HG03575 (cell line): ENCODE results near the gene LENG1.

Source experiments
- ATAC-seq: cut with Tn5 transposase; IDR thresholded peaks from one replicate; pipeline ENCODE4 v1.9.1; 2021; ENCODE audit not compliant: unreplicated experiment, insufficient number of reproducible peaks, low FRiP score; ENCODE audit errors: extremely low read depth

The LENG1 gene

DNA sequence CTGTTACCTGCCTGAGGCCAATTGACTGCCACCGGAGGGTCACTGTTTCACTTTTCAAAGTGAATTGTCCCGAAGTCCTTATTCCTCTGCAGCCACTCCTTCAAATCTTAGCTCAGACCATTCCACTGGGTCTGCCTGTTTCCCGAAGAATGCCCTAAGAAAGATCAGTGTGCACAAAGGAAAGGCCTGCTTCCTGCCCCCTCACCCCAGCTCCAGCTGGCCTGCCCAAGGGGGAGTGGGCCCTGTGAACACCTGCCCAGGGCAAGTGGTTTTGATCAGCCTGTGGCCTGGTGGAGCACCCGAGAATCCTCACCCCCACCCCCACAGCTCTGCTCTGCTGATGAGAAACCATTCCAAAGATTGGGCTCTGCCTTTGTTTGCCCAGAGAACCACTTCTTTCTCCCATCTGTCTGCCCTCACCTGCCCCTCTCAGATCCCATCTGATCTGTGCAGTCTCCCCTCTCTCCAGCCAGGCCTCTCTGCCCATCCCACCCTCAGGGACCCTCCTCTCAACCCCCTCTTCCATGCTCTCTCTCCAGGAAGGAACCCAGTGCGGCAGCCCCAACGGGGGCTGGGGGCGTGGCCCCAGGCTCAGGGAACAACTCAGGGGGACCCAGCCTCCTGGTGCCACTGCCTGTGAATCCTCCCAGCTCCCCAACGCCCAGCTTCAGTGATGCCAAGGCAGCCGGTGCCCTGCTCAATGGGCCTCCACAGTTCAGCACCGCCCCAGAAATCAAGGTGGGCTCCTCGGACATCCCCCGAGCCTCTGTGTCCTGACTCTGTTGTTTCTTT lies 10.3 kb downstream of the LENG1 start:
- ATAC-seq, result no peak

DNA sequence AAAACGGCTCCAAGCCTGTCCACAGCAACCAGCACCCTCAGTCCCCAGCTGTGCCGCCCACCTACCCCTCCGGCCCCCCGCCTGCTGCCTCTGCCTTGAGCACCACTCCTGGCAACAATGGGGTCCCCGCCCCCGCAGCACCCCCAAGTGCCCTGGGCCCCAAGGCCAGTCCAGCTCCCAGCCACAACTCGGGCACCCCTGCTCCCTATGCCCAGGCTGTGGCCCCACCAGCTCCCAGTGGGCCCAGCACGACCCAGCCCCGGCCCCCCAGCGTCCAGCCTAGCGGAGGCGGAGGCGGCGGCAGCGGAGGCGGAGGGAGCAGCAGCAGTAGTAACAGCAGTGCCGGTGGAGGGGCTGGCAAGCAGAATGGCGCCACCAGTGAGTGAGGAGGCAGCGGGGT lies 11.4 kb downstream of the LENG1 start:
- ATAC-seq, result no peak

DNA sequence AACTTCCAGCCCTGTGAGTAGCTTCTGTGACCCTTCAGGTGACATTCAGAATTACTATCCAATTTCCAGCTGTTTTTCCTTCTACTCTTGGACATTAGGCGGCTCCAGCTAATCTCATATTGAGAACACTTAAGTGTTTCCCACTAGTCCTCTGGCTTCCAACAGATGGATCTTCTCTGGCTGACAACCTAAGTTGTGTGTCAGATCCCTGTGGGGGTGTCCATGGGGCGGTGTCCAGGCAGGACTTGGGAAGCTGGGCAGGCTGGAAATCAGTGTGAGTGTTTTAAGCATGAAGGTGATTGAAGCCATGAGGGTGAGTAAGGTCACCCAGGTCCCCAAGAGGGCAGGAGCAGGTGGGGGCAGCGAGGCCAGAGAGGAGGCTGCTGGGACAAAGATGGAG lies 11.8 kb downstream of the LENG1 start:
- ATAC-seq, result no peak

DNA sequence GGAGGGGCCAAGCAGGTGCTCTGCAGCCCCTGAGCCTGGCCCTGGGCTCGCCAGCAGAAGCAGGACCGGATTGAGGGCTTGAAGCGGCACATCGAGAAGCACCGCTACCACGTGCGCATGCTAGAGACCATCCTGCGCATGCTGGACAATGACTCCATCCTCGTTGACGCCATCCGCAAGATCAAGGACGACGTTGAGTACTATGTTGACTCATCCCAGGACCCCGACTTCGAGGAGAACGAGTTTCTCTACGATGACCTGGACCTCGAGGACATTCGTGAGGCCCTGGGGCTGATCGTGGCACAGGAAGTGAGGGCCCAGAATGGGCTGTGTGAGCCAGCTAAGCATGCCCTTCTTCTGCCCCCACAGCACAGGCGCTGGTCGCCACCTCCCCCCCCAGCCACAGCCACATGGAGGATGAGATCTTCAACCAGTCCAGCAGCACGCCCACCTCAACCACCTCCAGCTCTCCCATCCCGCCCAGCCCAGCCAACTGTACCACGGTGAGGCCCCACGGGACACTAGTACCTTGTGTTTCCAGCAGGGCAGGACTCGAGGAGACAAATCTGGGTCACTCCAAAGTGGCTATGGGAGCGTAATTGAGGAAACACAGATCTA lies 13.9 kb downstream of the LENG1 start:
- no peak for ATAC-seq

DNA sequence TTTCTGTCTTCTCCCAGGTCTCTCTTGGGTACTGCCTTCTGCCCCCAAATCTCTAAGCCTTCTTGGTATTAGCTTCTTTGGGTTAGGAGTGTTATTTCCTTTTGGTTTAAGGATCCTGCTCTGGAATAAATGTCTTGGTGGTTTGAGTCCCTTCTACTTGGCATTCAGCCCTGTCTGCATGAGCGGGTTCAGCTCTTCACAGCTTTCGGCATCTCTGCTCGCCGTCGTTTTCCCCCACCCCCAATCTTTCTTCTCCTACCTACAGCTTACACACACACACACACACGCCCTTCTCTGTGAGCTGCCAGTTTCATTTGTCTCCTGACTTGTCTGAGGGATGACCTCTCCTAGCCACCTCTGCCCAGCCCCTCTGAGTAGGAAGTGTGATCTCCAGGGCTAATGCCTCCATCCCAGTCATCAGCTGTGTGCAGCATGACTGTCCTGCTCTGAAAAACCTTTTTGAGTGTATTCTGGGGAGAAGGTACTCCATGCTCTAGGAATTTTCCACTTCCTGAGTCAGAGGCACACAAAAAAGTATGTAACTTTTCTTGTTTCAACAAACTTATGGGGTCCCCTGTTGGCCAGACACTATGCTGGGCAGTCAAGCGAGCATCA lies 17.2 kb downstream of the LENG1 start:
- ATAC-seq, result no peak

DNA sequence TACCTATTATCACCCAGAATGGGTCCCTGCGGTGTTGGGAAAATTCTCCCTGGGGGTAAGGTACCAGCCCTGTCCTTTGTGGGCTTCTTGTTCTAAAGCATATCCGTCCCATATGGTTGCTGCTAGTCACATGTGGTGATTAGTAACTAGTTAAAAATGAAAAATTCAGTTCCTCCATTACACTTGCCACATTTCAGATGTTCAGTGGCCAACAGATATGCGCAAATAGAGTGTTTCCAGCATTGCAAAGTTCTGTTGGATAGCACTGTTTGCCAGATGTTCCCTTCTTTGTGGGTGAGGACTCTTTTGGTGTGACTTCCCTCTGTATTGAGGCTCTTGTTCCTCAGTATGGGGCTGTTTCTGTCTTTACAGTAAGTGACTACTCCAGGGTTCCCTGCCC lies 18.2 kb downstream of the LENG1 start:
- no peak for ATAC-seq

DNA sequence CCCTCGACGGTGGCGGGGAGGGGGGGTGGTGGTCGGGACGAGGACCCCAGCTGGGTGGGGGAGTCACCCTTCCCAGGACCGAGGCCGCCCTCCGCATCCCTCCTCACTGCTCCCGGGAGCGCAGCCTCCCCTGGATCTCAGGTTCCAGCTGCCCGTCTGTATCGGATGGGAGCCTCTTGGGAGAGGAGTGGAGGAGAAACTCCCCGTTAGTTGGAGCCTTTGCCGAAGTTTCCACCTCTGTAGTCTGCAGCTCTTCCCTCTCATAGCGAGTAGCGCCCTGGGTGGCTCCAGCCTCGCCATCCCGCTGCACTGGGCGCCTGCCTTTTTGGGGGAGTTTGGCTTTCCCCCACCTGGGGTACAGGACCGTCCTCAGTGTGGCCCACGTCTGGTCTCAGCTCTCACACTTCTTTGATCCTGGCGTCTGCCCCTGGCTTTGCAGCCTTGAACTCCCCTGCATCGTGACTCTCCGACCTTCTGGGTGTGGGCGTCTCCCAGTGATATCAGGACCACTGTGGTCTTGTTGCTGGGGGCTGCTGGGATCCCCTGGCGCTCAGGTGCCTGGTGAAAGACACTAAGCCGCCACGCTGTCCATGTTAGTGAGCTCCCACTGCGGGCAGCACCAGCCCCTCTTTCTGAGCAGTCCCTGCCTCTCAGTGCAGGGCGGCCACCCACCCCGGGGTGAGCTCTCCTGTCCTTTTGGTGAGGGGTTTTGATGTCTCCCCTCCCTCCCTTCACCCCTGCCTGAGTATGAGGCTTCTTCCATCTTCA lies 20.8 kb downstream of the LENG1 start:
- no peak for ATAC-seq

DNA sequence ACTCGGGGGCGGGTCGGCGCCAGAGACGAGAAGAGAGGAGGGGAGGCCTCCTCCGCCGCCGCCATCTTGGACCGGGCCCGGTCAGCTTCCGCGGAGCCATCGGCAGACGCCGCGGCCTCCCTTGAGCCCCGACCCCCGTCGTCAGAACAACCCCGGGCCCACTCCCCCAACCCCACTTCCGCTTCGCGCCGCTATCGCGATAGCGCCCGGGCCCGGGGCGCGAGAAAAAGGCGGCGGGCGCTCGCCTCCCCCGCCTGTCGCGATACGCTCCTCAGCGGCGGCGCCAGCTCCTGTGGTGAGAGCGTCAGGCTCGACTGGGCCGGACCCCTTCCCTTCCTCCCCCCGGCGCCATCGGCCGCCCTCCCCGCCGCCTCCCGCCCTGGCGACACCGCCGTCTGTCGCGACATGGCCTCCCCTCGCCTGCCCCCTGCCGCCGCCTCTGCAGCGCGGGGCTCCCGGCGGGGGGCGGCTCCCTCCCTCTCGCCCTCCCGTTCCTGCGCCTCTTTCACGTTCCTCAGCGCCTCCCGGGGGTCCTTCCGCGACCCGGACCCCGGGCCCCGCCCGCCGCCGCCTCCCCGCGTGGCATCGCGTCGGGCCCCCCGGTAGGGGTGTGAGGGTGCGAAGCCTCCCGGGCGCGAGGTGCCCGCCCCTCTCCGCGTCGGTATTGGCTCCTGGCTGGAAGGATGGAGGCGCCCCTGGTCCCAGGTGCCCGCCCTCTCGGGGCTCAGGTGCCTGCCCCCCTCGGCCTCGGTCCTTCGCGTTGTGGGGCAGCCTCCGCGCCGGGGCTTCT lies 21.6 kb downstream of the LENG1 start, which contains the start of gene CNOT3:
TSS of gene CNOT3 (plus strand) at position 64 of the 790 bp plus-strand sequence. CDS start 5,217 bp downstream, outside the sequence.
- no peak for ATAC-seq

DNA sequence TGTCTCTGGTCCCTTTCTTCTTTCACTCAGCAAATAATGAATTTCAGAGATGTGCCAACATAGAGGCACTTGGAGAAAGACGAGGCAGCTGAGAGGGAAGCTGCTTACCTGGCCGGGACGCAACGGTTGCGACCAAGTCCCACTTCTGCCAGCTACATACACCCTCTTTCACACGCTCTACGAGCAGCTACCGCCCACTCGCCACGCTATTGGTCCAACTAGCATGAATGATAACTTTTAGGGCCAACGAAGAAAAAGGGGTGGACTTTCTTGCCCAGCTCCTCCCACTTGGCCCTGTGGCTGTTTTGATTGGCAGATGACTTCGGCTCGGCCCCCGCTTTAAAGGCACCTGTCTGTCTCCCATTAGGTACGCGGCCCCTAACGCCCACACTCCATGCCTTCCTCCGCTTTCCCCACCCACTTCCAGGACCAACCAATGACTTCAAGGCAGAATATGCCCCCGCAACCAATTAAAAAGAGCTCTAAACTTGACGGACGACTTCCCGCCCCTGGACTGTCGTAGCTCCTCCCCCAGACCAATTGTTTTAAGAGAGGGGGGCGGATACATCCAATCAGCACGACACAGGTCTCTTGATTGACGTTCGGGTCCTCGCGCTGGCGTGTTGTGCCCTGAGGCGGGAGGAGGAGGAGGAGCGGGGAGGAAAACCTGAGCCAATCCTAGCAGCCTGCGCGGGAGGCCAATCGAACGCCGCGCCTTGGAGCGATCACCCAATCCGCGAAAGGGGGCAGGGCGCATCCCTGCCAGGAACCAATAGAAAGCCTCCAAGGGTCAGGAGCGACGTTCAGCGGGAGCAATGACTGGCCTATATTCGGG lies 22.4 kb downstream of the LENG1 start:
- peak; percentile 46 for ATAC-seq

DNA sequence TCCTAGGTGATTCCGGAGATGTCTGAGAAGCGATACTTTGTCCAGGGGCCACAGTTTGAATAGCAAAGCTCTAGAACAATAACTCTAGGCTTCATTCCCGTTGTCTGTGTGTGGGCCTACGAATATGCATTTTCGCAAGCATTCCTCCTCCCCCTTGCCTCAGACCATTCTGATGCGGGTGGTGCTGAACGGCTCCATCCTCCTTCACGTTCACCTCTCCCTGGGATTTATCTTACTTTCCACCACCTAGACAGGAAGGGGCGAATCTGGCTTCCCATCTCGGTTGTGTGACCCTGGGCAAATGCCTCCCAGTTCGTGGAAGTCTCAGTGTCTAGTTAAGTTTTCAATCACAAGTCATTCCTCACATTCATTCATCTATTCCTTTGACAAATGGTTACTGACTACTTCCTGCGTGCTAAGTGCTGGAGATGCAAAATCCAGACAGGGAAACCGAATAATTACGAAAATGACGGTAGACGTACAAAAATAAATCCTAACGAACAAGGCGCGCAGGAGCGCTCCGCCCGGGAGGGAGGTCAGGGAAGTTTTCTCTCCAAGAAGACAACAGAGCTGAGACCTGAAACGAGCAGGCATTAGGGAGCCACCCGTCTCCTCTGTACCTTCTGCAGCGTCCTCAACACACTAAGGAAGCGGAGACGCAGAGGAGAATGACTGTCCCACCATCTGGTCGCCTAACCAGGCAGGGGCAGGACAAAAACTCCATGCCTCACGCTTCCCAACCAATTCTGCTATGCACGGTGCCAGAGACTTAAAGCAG lies 23.2 kb downstream of the LENG1 start:
- no peak for ATAC-seq

DNA sequence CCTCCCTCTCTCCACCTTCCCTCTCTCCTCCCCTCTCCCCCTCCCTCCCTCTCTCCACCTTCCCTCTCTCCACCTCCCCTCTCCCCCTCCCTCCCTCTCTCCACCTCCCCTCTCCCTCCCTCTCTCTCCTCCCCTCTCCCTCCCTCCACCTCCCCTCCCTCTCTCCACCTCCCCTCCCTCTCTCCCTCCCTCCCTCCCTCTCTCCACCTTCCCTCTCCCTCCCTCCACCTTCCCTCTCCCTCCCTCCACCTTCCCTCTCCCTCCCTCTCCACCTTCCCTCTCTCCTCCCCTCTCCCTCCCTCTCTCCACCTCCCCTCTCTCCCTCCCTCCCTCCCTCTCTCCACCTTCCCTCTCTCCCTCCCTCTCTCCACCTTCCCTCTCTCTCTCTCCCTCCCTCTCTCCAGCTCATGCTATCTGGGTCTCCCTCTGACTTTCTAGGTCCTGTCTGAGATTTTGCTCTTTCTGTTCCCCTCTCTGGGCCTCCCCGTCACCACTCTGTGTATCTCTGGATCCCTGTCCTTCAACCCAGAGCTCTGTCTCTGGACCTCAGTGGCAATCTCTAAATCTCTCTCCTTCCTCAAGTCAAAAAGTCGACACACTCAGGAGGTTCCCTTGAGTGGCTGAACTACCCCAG lies 25.4 kb downstream of the LENG1 start:
- ATAC-seq, result no peak

DNA sequence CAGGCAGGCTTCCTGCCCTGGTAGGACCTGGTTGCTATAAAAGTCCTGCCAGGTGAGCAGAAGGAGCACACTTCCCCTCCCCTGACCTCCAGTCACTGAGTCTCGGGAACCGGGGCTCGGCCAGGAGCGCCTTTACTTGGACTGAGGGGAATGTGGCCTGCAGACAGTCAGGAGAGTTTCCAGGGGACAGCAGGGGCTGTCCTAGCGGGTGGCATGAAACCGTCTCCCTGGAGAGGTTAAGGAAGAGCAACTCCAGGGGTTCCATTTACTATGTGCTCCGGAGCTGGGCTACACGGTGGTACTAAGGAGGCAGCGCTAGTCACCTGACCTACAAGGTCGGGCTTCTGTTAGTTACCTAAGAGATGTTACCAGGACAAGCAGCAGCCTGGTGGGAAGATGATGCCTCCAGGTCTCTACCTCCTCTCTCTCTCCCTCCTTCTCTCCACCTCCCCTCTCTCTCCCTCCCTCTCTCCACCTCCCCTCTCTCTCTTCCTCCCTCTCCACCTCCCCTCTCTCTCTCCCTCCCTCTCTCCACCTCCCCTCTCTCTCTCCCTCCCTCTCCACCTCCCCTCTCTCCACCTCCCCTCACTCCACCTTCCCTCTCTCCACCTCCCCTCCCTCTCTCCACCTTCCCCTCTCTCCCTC lies 26.1 kb downstream of the LENG1 start:
- no peak for ATAC-seq

DNA sequence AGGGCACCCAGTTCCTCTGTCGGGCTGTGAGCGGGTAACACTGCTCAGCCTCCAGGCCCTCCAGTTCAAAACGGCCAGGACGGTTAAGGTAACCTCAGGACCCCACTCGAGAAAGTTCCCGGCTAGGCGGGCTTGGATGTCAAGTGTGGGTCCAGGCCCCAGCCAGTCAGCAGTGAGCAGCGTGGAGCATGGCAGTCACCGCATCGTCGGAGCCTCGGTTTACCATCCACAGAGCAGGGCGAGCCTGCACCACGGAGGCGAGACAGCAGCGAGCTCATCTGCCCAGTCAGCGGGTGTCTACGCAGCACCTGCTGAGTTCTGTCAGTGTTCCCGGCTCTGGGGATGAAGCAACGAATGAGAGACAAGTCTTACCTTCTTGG lies 29.9 kb downstream of the LENG1 start:
- ATAC-seq, result no peak

DNA sequence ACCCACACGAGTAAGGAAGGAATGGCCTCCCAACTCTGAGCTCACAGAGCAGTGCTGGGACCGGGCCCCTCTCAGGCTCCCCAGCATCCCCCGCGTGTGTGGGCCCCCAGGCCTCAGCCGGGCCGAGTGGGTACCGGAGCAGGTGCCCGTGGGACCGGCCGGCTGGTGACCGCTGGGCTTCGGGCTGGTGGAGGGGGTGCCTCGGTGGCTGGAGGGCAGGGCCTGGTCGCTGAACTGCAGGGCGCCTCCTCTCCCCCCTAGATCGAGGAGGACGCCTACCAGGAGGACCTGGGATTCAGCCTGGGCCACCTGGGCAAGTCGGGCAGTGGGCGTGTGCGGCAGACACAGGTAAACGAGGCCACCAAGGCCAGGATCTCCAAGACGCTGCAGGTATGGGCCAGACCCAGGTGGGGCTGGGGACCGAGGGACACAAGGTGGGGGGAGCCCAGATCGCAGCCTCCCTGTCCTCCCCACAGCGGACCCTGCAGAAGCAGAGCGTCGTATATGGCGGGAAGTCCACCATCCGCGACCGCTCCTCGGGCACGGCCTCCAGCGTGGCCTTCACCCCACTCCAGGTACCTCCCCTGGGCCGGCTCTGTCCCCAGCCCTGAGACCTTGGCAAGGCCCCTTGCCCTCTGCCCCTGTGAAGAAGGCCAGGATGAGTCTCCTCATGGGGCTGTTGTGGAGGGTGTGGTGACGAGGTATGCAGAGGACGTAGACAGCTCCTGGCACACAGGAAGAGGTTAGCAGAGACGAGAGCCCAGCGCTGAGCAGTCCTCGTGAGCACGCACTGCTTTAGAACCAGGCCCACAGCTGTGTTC lies 30.5 kb downstream of the LENG1 start:
- ATAC-seq, result no peak

DNA sequence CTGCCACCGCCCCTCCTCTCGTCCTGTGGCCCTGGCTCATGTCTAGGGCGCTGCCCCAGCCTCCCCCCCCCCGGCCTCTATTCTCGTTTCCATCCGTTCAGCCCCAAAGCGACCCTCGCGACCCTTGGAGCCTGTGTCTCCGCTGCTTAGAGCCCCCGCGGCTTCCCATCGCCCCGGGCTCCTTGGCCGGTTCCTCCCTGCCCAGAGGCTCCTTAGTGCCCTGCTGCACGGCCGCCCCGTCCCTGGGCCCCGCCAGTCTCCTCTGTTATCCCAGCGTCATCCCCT lies 31.1 kb downstream of the LENG1 start:
- no peak for ATAC-seq
